H1 (cell line): ENCODE results near the gene CXXC5. TPM values are rescaled to one million over a fixed set of nuclear protein-coding genes. Genes with fewer than 3 reads are reported as not detected.
A peak's percentile ranks its signal among the peaks of the same experiment; 100 is the strongest.

ENCODE experiments used
- CTCF ChIA-PET: fragments of 300-600 bp; sonication (Branson Sonifier 250); formaldehyde crosslinking; loops from one replicate; lab custom pipeline; 2021; ENCODE audit not compliant: partially characterized antibody; lab: Charles Lee
- POLR2A ChIA-PET: fragments of 300-600 bp; sonication (Branson Sonifier 250); formaldehyde crosslinking; loops from one replicate; lab custom pipeline; 2021; ENCODE audit warnings: inconsistent platforms; ENCODE audit not compliant: partially characterized antibody; lab: Charles Lee
- DNase-seq, 2 experiments: peaks; one replicate each; pipeline versions ENCODE4 v3.0.0 to v3.0.0-alpha.2; 2010 to 2022; ENCODE audit warnings: low spot score in 2 of 2, low read depth in 1 of 2, mixed read lengths in 1 of 2
- FAIRE-seq: peaks from 2 replicates; lab custom pipeline; 2011; peaks lifted over from hg19 to GRCh38; lab: Jason Lieb, UNC
- H2AFZ ChIP-seq: 2 replicates; pipeline ENCODE4 v1.8.1; 2012; ENCODE audit warnings: low read length, inconsistent platforms
- H2AK5ac ChIP-seq: 2 replicates; pipeline ENCODE4 v1.6.1; 2013; ENCODE audit warnings: low read depth, low read length
- H2BK120ac ChIP-seq: replicated peaks from 2 replicates; pipeline ENCODE3; 2013; ENCODE audit warnings: low read depth, low read length, inconsistent platforms
- H2BK12ac ChIP-seq: 2 replicates; pipeline ENCODE4 v1.6.1; 2013; ENCODE audit warnings: low read depth, low read length
- H2BK15ac ChIP-seq: 2 replicates; pipeline ENCODE4 v1.6.1; 2013; ENCODE audit warnings: low read length
- H2BK20ac ChIP-seq: 2 replicates; pipeline ENCODE4 v1.6.1; 2013; ENCODE audit warnings: low read length
- H2BK5ac ChIP-seq: 2 replicates; pipeline ENCODE4 v1.6.1; 2013; ENCODE audit warnings: low read depth, low read length
- H3K14ac ChIP-seq: 2 replicates; pipeline ENCODE4 v1.6.1; 2013; ENCODE audit warnings: inconsistent platforms; ENCODE audit not compliant: insufficient read length
- H3K18ac ChIP-seq: 2 replicates; pipeline ENCODE4 v1.6.1; 2013; ENCODE audit warnings: low read length; ENCODE audit errors: extremely low read depth
- H3K23ac ChIP-seq: 2 replicates; pipeline ENCODE4 v1.6.1; 2013; ENCODE audit warnings: inconsistent platforms; ENCODE audit not compliant: insufficient read length
- H3K23me2 ChIP-seq: 2 replicates; pipeline ENCODE4 v1.6.1; 2013; ENCODE audit warnings: low read depth, low read length
- H3K27ac ChIP-seq: 2 replicates; pipeline ENCODE4 v1.6.1; 2011; ENCODE audit warnings: low read depth, low read length, inconsistent platforms
- H3K27me3 ChIP-seq, 4 experiments: replicated peaks in 1 of 4; 1 replicate in 1 of 4; 2 replicates in 3 of 4; pipeline versions ENCODE4 v1.6.1 to v1.8.1; 2011 to 2013; ENCODE audit warnings: low read length in 3 of 4, mild to moderate bottlenecking in 3 of 4, inconsistent platforms in 2 of 4, mixed read lengths in 2 of 4, moderate library complexity in 1 of 4; ENCODE audit not compliant: control insufficient read depth in 3 of 4, insufficient read depth in 3 of 4; ENCODE audit errors: extremely low read depth in 1 of 4
- H3K36me3 ChIP-seq, 4 experiments: 2 replicates each; pipeline versions ENCODE4 v1.6.1 to v1.8.1; 2011 to 2013; ENCODE audit warnings: mild to moderate bottlenecking in 4 of 4, low read length in 3 of 4, moderate library complexity in 2 of 4, control low read depth in 1 of 4, inconsistent platforms in 1 of 4; ENCODE audit not compliant: insufficient read depth in 4 of 4, control insufficient read depth in 2 of 4
- H3K4ac ChIP-seq: replicated peaks from 2 replicates; pipeline ENCODE3; 2013; ENCODE audit warnings: low read length, low read depth, mixed read lengths, inconsistent platforms; ENCODE audit not compliant: insufficient read length
- H3K4me1 ChIP-seq, 4 experiments: replicated peaks in 1 of 4; 1 replicate in 1 of 4; 2 replicates in 3 of 4; pipeline versions ENCODE4 v1.6.1 to v1.8.1; 2011 to 2013; ENCODE audit warnings: low read length in 3 of 4, inconsistent platforms in 2 of 4, mixed read lengths in 1 of 4; ENCODE audit not compliant: insufficient read depth in 4 of 4, control insufficient read depth in 3 of 4
- H3K4me2 ChIP-seq, 2 experiments: 2 replicates each; pipeline versions ENCODE4 v1.6.1 to v1.8.1; 2011 to 2013; ENCODE audit warnings: low read depth in 2 of 2, low read length in 2 of 2, control low read depth in 1 of 2, inconsistent platforms in 1 of 2, mild to moderate bottlenecking in 1 of 2; ENCODE audit not compliant: insufficient read depth in 1 of 2
- H3K4me3 ChIP-seq, 4 experiments: fragments of 200-600, 300-600 bp in 1 of 4; sonication (generic), shearing (Covaris generic), sonication (Bioruptor Twin) in 1 of 4; 2 replicates each; pipeline versions ENCODE4 v1.5.1 to v1.8.1; 2011 to 2016; ENCODE audit warnings: low read length in 4 of 4, low read depth in 3 of 4, control low read depth in 2 of 4, inconsistent platforms in 2 of 4, mild to moderate bottlenecking in 2 of 4, mixed read lengths in 1 of 4, moderate library complexity in 1 of 4; ENCODE audit not compliant: insufficient read depth in 2 of 4; ENCODE audit errors: extremely low read depth in 1 of 4
- H3K56ac ChIP-seq: replicated peaks from 2 replicates; pipeline ENCODE3; 2013; ENCODE audit warnings: low read depth, mild to moderate bottlenecking, mixed read lengths, low read length, inconsistent platforms; ENCODE audit not compliant: insufficient read length
- H3K79me1 ChIP-seq: 2 replicates; pipeline ENCODE4 v1.6.1; 2013; ENCODE audit warnings: low read depth, low read length, control low read depth
- H3K79me2 ChIP-seq, 2 experiments: 2 replicates each; pipeline versions ENCODE4 v1.6.1 to v1.8.1; 2012 to 2013; ENCODE audit warnings: low read length in 2 of 2, mild to moderate bottlenecking in 2 of 2, inconsistent platforms in 1 of 2; ENCODE audit not compliant: insufficient read depth in 2 of 2, control insufficient read depth in 1 of 2
- H3K9ac ChIP-seq, 4 experiments: replicated peaks in 1 of 4; 1 replicate in 1 of 4; 2 replicates in 3 of 4; pipeline versions ENCODE4 v1.6.1 to v1.8.1; 2011 to 2013; ENCODE audit warnings: low read depth in 3 of 4, low read length in 3 of 4, control low read depth in 2 of 4, mild to moderate bottlenecking in 2 of 4, moderate library complexity in 2 of 4, inconsistent platforms in 1 of 4; ENCODE audit errors: extremely low read depth in 1 of 4
- H3K9me3 ChIP-seq, 2 experiments: 2 replicates each; pipeline versions ENCODE4 v1.6.1 to v1.8.1; 2012 to 2013; ENCODE audit warnings: mild to moderate bottlenecking in 2 of 2, moderate library complexity in 2 of 2, control low read depth in 1 of 2, inconsistent platforms in 1 of 2, low read depth in 1 of 2, low read length in 1 of 2, mixed read lengths in 1 of 2; ENCODE audit not compliant: insufficient read depth in 2 of 2
- H4K20me1 ChIP-seq, 2 experiments: replicated peaks in 1 of 2; 2 replicates each; pipeline versions ENCODE3 to v1.8.1; 2011 to 2013; ENCODE audit warnings: inconsistent platforms in 2 of 2, low read length in 2 of 2, mild to moderate bottlenecking in 1 of 2; ENCODE audit not compliant: insufficient read depth in 2 of 2, control insufficient read depth in 1 of 2
- H4K5ac ChIP-seq: 2 replicates; pipeline ENCODE4 v1.6.1; 2013; ENCODE audit warnings: low read length, low read depth, mixed read lengths, inconsistent platforms; ENCODE audit not compliant: insufficient read length
- H4K8ac ChIP-seq: 2 replicates; pipeline ENCODE4 v1.8.0; 2013; ENCODE audit warnings: mild to moderate bottlenecking, moderate library complexity, low read length, inconsistent platforms; ENCODE audit not compliant: insufficient read depth; ENCODE audit errors: extremely low read depth
- H4K91ac ChIP-seq: replicated peaks from 2 replicates; pipeline ENCODE3; 2013; ENCODE audit warnings: low read length, mixed read lengths, inconsistent platforms; ENCODE audit not compliant: insufficient read length
- KDM4A ChIP-seq: IDR thresholded peaks from one replicate; pipeline ENCODE4 v1.7.1; 2012; ENCODE audit warnings: low read depth, mild to moderate bottlenecking, moderate library complexity, low read length, inconsistent platforms; ENCODE audit not compliant: severe bottlenecking
- RXRA ChIP-seq: IDR thresholded peaks from 2 replicates; pipeline ENCODE4 v1.6.1; 2011; ENCODE audit warnings: low read depth, mild to moderate bottlenecking, low read length, moderate library complexity; ENCODE audit not compliant: insufficient read depth
- TEAD4 ChIP-seq: IDR thresholded peaks from 2 replicates; pipeline ENCODE4 v1.6.1; 2012; ENCODE audit warnings: low read depth, low read length, inconsistent platforms, mixed read lengths
- WGBS, 2 experiments: shearing (Covaris generic) in 1 of 2; methylation state at CpG; one replicate each; pipeline versions ENCODE4 v1.1.6 to v1.1.7; 2013 to 2015; ENCODE audit warnings: low lambda C conversion rate in 2 of 2, mixed read lengths in 2 of 2, inconsistent platforms in 1 of 2, low coverage in 1 of 2, missing lambda C conversion rate in 1 of 2; ENCODE audit not compliant: insufficient replicate concordance in 2 of 2, insufficient coverage in 1 of 2, insufficient read length in 1 of 2; ENCODE audit errors: extremely low coverage in 1 of 2, missing lambda C conversion rate in 1 of 2; 5-methylcytosine and 5-hydroxymethylcytosine counted together
- polyA plus RNA-seq, 7 experiments: library from polyadenylated mRNA; depleted of rRNA in 3 of 7; stranded (reverse) in 5 of 7; unstranded in 2 of 7; fragments of >200 nt in 5 of 7; fragments of 200-250 nt in 2 of 7; gene quantifications; 1 replicate in 5 of 7; 2 replicates in 1 of 7; 4 replicates in 1 of 7; pipeline versions ENCODE4 v1.2.1 to v1.2.3, GENCODE V29; 2011 to 2013; ENCODE audit warnings: missing spikeins in 2 of 7, mixed read lengths in 2 of 7
- total RNA-seq: library from RNA; stranded (reverse); fragmentation: NEBNext Ultra II Directional; extraction: Animal tissue kit (Norgen Biotek cat#: 25700); gene quantifications from 2 replicates; pipeline ENCODE4 v1.2.1, GENCODE V29; 2021

The CXXC5 gene
- total and polyA plus RNA-seq, 2 of the 8 experiments (the other 6 are each of a cell fraction or from before 2014, with no cell fraction given) = 61.4 to 74.0 TPM

GRCh38 chr5:139655727-139656271 lies 7.7 kb downstream of the CXXC5 start:
- no peak overlapping the region for H2BK12ac ChIP-seq
- H3K14ac ChIP-seq = no peak overlapping the region
- no peak overlapping the region for H3K27ac ChIP-seq
- H3K9me3 ChIP-seq = no peaks in the 10 kb centered on the region
- 67% methylated on average over 18 of the region's 18 CpGs; no CpG with 5 or more reads in 1 of the 2 experiments for WGBS, 2 experiments
- H4K5ac ChIP-seq = no peak overlapping the region
- peaks cover 5% of the 10 kb centered on the region for H3K23me2 ChIP-seq
- no peak overlapping the region for H2AK5ac ChIP-seq
- FAIRE-seq = no peak
- peaks cover 49% of the 10 kb centered on the region for H3K79me1 ChIP-seq
- H4K91ac ChIP-seq = peak overlapping the region; percentile 27
- H2BK15ac ChIP-seq = no peak overlapping the region
- H3K56ac ChIP-seq = no peak overlapping the region
- H3K18ac ChIP-seq = 0 out of 2 replicates have a peak overlapping the region, but pooled peaks have one; percentile 43
- H3K9ac ChIP-seq = no peak overlapping the region
- no peak overlapping the region for H2BK120ac ChIP-seq
- no peak overlapping the region; the same call in 1 of the 2 replicates for H4K8ac ChIP-seq
- peaks cover 28 to 80% (median 75%) of the 10 kb centered on the region in 4 experiments for H3K4me1 ChIP-seq
- peak overlapping the region; percentile 34 for H3K4ac ChIP-seq
- peak; percentile 75 for TF ChIP-seq TEAD4
- no peak for TF ChIP-seq RXRA
- TF ChIP-seq KDM4A = no peak
- TF ChIP-seq, all 59 proteins: peak for 1
- no peak overlapping the region for H3K4me3 ChIP-seq
- CTCF ChIA-PET = interaction anchor here (0.5 to 14.5 kb wide), 11 partner anchors 10 to 1295 kb away, joined by 3 to 224 read pairs (median 8); no protein-coding TSS in a partner anchor
- H3K4me2 ChIP-seq = peak overlapping the region in 1 of 2 experiments; percentile 7; a peak in 2 of 4 replicates
- POLR2A ChIA-PET = interaction anchor here (0.7 to 14.7 kb wide), 3 partner anchors 11 to 22 kb away, joined by 3 to 212 read pairs (median 3); no protein-coding TSS in a partner anchor
- no peak overlapping the region for H3K23ac ChIP-seq
- H3K79me2 ChIP-seq = peaks cover 44 to 96% of the 10 kb centered on the region in 2 experiments
- no peaks in the 10 kb centered on the region for H3K27me3 ChIP-seq
- no peak overlapping the region for H2AFZ ChIP-seq
- DNase-seq = no peak
- no peak overlapping the region for H2BK20ac ChIP-seq
- H2BK5ac ChIP-seq = no peak overlapping the region
- peaks cover 65 to 67% of the 10 kb centered on the region in 2 experiments for H4K20me1 ChIP-seq
- H3K36me3 ChIP-seq = no peaks in the 10 kb centered on the region
